Measurements from ENCODE around the gene NFIB.

The NFIB gene

DNA sequence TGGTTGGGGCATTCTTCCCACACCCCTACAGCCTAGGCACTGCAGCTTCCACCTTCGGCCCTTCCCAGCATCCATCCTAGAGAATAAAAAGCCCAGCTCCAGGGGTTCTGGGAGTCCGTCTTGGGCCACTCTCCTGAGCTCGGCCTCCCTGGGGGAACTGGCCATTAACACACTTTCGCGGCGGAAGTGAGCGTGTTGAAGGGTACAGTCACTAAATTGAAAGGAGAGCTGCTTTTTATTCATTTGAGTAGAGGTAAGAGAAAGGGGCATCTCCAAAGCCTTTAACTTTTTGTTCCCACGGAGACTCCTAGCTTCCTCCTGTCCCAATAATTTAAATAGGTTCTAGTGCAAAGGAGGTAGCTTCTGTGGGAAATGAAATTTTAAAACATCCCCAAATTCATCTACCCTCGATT lies 31.0 kb upstream of the NFIB start:
- no peak for DNase-seq (ENCODE audit: low read depth in 2 of 2)

DNA sequence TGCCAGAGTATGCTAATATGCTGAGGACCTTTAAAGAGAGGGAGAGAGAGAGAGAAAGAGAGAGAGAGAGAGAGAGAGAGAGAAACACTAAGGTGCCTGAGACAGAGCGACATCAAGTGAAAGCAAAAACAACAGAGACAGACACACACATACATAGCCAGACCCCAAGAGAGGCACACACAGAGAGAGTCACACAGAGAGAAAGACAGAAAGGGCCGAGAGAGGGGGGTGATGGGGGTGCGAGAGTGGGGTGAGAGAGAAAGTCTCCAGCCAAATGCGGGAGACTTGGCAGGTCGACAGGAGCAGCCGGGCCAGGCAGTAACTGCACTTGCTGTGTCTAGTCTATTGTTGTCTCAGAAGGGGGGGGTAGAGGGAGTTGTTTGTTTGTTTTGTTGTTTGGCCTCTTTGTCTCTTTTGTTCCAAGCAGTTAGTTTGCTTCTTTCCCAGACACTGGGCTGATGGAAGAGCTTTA lies 30.1 kb upstream of the NFIB start:
- no peak for DNase-seq (ENCODE audit: low read depth in 2 of 2)

DNA sequence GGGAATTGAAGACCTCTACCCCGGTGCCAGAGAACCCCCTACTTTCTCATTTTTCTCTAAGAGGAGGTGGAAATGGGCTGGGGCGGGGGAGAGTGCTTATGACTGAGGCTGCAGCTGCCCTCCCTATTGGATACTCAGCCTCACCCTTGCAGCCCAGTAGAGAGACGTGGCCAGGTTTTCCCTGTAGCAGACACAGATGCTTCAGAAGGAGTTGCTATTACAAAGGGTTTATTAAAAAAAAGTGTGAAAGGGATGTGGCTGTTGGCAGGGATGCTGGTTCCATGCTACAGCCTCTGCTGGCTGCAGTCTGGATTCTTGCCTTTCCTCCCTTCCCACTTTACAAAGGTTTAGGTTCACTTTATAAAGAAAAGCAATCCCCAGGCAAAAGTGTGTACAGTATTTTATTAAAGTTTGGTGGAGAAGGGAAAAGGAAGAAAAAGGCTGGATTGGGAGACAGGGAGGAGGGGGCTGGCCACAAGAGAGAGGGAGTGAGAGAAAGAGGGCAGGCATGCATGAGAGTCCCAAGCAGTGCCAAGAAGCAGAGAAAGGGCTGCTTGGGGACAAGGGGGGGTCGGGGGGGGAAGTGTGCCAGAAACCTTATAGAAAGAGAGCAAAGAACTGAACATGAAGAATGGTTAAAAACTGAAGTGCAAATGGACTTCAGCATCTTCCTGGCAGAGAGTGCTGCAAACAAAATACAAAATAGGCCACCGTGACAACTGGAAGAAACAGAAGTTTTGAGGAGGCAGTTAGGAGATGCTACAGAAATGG lies 29.5 kb upstream of the NFIB start:
- DNase-seq (ENCODE audit: low read depth in 2 of 2), result no peak

GRCh38 chr9:14342736-14343135 lies 28.8 kb upstream of the NFIB start:
- DNase-seq (ENCODE audit: low read depth in 2 of 2), result no peak

DNA sequence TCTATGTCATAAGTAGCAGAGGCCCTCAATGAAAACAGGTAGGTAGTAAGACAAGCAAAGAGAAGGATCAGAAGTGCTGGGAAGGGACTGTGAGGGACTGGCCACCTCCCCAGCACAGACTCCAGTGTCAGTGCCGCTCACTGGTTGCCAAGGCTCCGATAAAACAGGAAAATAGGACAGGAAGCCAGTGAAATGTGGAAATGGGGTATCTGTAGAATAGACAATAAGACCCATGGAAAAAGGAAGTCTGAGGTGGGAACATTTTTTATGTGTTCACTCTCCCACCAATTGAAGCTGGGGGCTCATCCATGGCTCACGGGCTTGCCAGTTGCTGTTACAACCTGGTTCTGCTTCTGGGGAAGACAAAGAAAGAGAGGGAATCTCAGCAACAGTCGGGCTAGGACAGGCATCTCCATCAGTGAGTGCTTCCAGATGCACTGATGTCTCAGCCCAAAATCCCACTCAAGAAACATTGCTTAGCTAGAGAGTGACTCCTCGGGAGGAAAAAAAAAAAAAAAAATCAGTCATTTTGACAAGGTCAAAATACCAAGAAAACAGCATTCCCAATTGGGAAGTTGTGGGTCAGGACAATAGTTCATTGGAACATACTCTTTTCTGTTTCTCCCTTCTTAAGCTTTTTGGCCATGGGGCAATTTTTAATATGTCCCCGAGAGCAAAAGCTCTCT lies 27.6 kb upstream of the NFIB start:
- DNase-seq (ENCODE audit: low read depth in 2 of 2), result no peak

- no peak for DNase-seq (ENCODE audit: low read depth in 2 of 2)
Measured at GRCh38 chr9:14340994-14341393, 27.1 kb upstream of the NFIB start.

GRCh38 chr9:14340219-14340873 lies 26.4 kb upstream of the NFIB start:
- no peak for DNase-seq (ENCODE audit: low read depth in 2 of 2)

GRCh38 chr9:14339746-14340145 lies 25.8 kb upstream of the NFIB start:
- DNase-seq (ENCODE audit: low read depth in 2 of 2), result no peak

DNA sequence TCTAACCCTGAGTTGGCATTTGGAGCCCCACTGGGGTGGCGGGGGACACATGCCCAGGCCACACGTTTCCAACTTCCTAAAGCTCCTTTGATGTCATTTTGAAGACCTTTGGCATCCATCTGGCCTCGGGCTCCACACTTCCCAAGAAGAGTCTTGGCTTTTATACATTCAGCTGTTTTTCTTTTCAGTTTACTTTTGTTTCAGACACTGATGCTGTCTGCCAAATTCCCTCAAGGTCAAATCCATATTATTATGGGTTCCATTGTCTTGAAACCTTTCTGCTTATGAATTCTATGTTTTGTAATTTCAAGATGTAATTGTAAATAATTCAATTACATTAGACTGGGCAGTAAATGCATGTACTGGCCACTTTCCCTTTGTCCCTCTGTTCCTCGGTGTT lies 23.7 kb upstream of the NFIB start:
- DNase-seq (ENCODE audit: low read depth in 2 of 2), result no peak

GRCh38 chr9:14336244-14336643 lies 22.3 kb upstream of the NFIB start:
- no peak for DNase-seq (ENCODE audit: low read depth in 2 of 2)

- no peak for DNase-seq (ENCODE audit: low read depth in 2 of 2)
Measured at GRCh38 chr9:14331120-14331519, 17.2 kb upstream of the NFIB start.

GRCh38 chr9:14327036-14327435 lies 13.1 kb upstream of the NFIB start:
- no peak for DNase-seq (ENCODE audit: low read depth in 2 of 2)

DNA sequence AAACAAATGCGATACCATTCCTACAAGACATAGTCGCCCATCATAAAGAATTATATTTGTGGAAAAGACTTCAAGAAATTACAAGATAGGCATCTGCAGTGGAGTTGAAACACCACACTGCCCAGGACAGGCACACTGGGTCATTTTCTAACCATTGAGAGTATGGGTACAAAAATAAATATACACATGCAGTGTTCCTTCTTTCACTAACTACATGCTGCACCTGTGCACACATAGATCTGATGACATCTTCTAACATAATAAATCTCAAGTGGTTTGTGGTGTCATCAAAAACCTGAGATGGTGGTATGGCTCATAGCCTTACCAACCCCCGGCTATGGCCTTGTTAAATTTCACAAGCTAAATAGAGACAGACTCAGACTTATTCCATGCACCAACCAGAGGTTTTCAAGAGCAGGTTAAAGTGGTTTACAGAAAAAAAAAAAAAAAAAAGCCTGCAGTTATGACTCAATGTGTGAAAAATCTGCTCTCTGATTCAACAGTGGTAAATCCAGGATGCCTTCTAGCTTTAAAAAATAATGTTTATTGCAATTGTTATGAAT lies 12.4 kb upstream of the NFIB start:
- DNase-seq (ENCODE audit: low read depth in 2 of 2), result no peak

GRCh38 chr9:14325147-14325546 lies 11.2 kb upstream of the NFIB start:
- no peak for DNase-seq (ENCODE audit: low read depth in 2 of 2)

GRCh38 chr9:14323985-14324650 lies 10.2 kb upstream of the NFIB start:
- no peak for DNase-seq (ENCODE audit: low read depth in 2 of 2)

DNA sequence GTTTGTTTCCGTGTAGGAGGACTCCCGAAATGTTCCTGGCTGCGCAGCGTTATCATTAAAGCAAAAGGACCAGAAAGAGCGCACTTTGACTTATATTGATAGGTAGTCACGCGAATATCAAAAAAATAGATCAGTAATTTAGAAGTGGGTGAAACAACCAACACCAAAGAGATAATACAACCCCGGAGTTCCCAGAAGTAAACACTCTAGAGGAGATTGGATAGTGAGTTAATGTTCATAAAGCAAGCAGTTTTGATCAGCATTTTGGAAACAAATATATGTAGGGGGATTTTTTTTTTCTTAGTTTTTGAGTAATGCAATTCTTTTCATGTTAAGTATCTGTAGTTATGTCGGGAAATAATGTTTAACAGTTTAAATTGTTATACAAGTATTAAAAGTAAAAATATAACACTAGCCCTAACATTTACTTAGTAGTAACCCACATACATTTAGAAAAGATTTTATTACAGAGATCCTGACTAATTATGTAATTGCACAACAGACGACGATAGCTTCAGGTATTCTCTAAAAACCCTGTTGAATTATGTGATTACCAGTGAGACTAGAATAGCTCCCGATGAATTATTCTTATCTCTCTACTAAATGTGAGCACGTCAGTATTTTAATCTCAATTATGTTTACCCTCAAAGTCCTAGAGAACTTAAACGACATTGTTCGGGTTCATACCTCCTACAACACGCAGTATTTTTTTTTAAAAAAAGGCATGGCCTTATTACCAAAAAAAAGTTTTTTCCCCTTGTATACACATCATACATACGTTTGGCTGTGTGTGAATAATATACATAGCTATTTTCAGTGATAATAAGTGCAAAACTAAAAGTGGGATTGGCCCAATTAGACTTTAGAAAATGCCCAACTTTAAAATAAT lies 9.4 kb upstream of the NFIB start:
- DNase-seq (ENCODE audit: low read depth in 2 of 2), result no peak

- peak; percentile 30 to 37 for DNase-seq (ENCODE audit: low read depth in 2 of 2)
Measured at GRCh38 chr9:14322211-14323082, 8.5 kb upstream of the NFIB start.

GRCh38 chr9:14321517-14322130 lies 7.7 kb upstream of the NFIB start:
- no peak for DNase-seq (ENCODE audit: low read depth in 2 of 2)
